Left ventricle myocardium inferior (tissue), 1 donor: ENCODE results near the gene ZFAND6. TPM values are rescaled to one million over a fixed set of nuclear protein-coding genes. Genes with fewer than 3 reads are reported as not detected.

Experiments used
- DNase-seq: peaks from one replicate; pipeline ENCODE4 v3.0.0-alpha.2; 2020
- H3K27ac ChIP-seq: fragments of 200-600 bp; replicated peaks from 2 replicates; pipeline ENCODE4 v1.8.0; 2021
- H3K27me3 ChIP-seq: fragments of 200-600 bp; 2 replicates; pipeline ENCODE4 v1.8.0; 2021; ENCODE audit warnings: low read depth
- H3K36me3 ChIP-seq: fragments of 200-600 bp; 2 replicates; pipeline ENCODE4 v1.8.0; 2021
- H3K4me1 ChIP-seq: fragments of 200-600 bp; 2 replicates; pipeline ENCODE4 v1.8.0; 2021
- H3K4me3 ChIP-seq: fragments of 200-600 bp; 2 replicates; pipeline ENCODE4 v1.8.0; 2021; ENCODE audit warnings: mild to moderate bottlenecking, moderate library complexity
- H3K9me3 ChIP-seq: fragments of 200-600 bp; replicated peaks from 2 replicates; pipeline ENCODE4 v1.8.0; 2021
- intact Hi-C: fragments of 100-400 bp; cut with micrococcal nuclease; formaldehyde crosslinking; loops from one replicate; pipeline ENCODE4 v1.11.0; 2022
- total RNA-seq: library from RNA; stranded (reverse); fragmentation: NEBNext Ultra II Directional; extraction: Animal tissue kit (Norgen Biotek cat#: 25700); gene quantifications from one replicate; pipeline ENCODE4 v1.2.1, GENCODE V29; 2021
- TF ChIP-seq, protein P1 (sequence below): fragments of 200-600 bp; IDR thresholded peaks from 2 replicates; pipeline ENCODE4 v1.8.0; 2021; ENCODE audit warnings: antibody characterized with exemption, mild to moderate bottlenecking, borderline replicate concordance
- donor health status: DM: no; HTN: yes; CAD: no; lungs with severe emphysema.

ZFAND6 gene
- total RNA-seq, 1 donor from 2014 or later, result 75.0 TPM

DNA sequence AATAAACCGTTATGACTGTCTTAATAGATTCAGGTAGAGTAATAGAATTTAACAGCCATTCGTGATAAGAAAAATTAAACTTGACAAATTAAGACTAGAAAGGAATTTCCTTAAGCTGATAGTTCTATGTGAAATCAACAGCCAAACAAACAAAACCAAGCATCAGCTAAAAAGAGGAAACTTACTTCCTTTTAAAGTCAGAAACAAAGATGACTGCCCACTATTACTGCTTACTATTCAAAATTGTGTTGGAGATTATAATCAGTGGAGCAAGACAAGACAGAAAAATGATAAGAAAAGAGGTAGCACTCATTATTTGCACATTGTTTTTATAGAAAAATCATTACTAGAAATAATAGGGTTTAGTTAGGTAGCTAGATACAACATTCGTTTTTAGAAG is 79.5 kb downstream of the ZFAND6 start:
- DNase-seq, result no peak
- no peaks in the 10 kb centered on the region for H3K9me3 ChIP-seq
- no peak overlapping the region for H3K4me3 ChIP-seq
- no peaks in the 10 kb centered on the region for H3K4me1 ChIP-seq
- intact Hi-C loops, result no loop called here
- H3K36me3 ChIP-seq, result peaks cover 30% of the 10 kb centered on the region
- TF ChIP-seq, protein P1, sequence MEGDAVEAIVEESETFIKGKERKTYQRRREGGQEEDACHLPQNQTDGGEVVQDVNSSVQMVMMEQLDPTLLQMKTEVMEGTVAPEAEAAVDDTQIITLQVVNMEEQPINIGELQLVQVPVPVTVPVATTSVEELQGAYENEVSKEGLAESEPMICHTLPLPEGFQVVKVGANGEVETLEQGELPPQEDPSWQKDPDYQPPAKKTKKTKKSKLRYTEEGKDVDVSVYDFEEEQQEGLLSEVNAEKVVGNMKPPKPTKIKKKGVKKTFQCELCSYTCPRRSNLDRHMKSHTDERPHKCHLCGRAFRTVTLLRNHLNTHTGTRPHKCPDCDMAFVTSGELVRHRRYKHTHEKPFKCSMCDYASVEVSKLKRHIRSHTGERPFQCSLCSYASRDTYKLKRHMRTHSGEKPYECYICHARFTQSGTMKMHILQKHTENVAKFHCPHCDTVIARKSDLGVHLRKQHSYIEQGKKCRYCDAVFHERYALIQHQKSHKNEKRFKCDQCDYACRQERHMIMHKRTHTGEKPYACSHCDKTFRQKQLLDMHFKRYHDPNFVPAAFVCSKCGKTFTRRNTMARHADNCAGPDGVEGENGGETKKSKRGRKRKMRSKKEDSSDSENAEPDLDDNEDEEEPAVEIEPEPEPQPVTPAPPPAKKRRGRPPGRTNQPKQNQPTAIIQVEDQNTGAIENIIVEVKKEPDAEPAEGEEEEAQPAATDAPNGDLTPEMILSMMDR, result no peak
- H3K27me3 ChIP-seq, result no peaks in the 10 kb centered on the region
- H3K27ac ChIP-seq, result no peak overlapping the region

DNA sequence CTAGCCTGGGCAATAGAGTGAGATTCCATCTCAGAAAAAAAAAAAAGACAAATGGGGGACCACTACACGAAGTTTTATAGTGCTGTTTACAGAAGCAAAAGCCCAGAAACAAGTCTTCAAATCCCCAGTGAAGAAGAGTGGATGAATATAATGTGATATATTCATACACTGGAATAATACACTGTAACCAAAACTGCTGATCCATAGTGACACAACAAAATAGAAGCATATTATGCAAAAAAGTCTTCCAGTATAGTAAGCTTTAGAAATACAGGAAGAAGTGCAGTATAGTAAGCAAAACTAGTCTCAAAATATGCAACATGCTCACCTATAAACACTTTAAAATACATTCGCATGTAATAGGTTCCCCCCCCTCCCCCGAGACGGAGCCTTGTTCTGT is 81.4 kb downstream of the ZFAND6 start:
- no peaks in the 10 kb centered on the region for H3K4me1 ChIP-seq
- no peak overlapping the region for H3K27ac ChIP-seq
- H3K36me3 ChIP-seq, result peaks cover 11% of the 10 kb centered on the region
- H3K4me3 ChIP-seq, result no peak overlapping the region
- TF ChIP-seq, protein P1, result no peak
- DNase-seq, result no peak
- no peaks in the 10 kb centered on the region for H3K9me3 ChIP-seq
- no peaks in the 10 kb centered on the region for H3K27me3 ChIP-seq
- intact Hi-C loops, result no loop called here

DNA sequence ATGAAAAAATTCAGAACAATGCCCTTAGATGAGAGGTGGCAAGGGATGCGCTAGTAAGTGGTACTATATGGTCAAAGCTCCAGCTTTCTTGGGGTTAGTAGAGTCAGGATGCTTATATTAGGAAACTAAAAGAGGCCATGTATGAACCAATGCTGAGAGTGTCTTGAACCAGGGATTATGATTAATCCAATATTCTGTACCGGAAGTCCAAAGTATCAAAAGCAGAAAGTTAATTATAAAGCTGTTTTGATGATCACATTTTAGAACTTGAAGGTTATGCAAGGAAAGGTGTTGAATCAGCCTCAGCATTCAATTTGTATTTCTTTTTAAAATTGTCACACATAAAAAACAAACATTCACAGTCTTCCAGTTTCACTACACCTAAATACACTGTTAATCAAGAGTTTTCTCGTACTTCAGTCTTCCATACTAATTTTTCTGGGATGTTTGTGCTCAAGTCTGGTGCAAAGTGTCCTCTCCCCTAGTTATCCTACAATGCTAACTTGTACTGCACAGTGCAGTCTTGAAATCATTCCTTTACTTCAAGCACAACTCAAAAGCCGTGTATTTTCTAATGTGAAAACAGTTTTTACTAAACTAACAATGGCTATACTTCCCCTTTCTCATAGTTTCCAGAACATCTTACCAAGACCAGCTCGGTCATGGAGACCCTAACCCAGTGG is 82.6 kb downstream of the ZFAND6 start:
- no peak overlapping the region for H3K4me3 ChIP-seq
- H3K27me3 ChIP-seq, result no peaks in the 10 kb centered on the region
- TF ChIP-seq, protein P1, result no peak
- no peak for DNase-seq
- no peaks in the 10 kb centered on the region for H3K9me3 ChIP-seq
- H3K4me1 ChIP-seq, result no peaks in the 10 kb centered on the region
- intact Hi-C loops, result no loop called here
- no peak overlapping the region for H3K27ac ChIP-seq
- peaks cover 7% of the 10 kb centered on the region for H3K36me3 ChIP-seq

DNA sequence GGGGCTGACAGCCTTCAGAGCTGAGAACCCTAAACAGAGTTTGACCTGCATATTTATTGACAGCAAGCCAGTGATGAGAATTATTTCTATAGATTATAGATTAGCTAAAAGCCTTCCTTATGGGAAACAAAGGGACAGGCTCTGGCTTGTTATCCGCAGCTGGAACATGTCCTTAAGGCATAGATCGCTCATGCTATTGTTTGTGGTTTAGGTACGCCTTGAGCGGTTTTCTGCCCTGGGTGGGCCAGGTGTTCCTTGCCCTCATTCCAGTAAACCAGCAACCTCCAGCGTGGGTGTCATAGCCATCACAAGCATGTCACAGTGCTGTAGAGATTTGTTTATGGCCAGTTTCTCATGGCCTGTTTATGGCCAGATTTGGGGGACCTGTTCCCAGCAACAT is 83.2 kb downstream of the ZFAND6 start:
- H3K36me3 ChIP-seq, result peaks cover 2% of the 10 kb centered on the region
- H3K4me1 ChIP-seq, result no peaks in the 10 kb centered on the region
- DNase-seq, result no peak
- H3K27me3 ChIP-seq, result no peaks in the 10 kb centered on the region
- H3K4me3 ChIP-seq, result no peak overlapping the region
- intact Hi-C loops, result no loop called here
- H3K27ac ChIP-seq, result no peak overlapping the region
- H3K9me3 ChIP-seq, result no peaks in the 10 kb centered on the region
- TF ChIP-seq, protein P1, result no peak

DNA sequence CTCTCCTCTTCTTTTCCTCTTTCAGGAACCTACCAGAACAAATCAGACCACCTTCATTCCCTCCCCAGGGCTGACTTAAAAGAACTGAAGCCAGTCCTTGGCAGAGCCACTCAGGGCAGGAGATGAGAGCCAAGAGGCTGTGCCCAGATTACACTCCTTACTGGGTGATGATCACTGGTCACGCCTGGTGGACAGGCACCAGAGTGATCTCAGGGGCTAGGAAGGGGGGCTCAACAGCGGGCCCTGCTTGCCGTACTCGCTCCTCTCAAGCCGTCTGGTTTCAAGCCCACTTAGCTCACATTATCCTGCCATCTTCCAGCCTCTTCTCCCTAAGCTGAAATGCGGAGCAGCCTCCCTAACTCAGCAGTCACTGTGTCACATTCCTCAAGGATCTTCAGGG is 91.7 kb downstream of the ZFAND6 start:
- intact Hi-C loops, result no loop called here
- DNase-seq, result no peak
- Histone ChIP-seq H3K4me1 (peaks cover 31% of the 10 kb centered on the region), H3K4me3 (no peak overlapping the region), H3K27me3 (no peaks in the 10 kb centered on the region), H3K9me3 (no peaks in the 10 kb centered on the region), H3K36me3 (no peaks in the 10 kb centered on the region), H3K27ac (no peak overlapping the region)
- TF ChIP-seq, protein P1, result no peak
